ENCODE data around the gene TPSB2. TPM values are rescaled to one million over a fixed set of nuclear protein-coding genes. Genes with fewer than 3 reads are reported as not detected.

Gene TPSB2
- total RNA-seq, 1 donor from 2014 or later: 168 TPM

GRCh38 chr16:1225051-1225451 is 4.9 kb downstream of the TPSB2 start, which contains the start of gene TPSG1:
TPSG1 (minus strand) TSS chr16:1225268; CDS start chr16:1225252, 16 bp downstream.
- no peaks in the 10 kb centered on the region for H3K36me3 ChIP-seq
- H3K4me3 ChIP-seq: no peak within 1 kb of the TSS
- no peak for ATAC-seq
- no peaks in the 10 kb centered on the region for H3K27me3 ChIP-seq (ENCODE audit: low read depth)
- no peak within 1 kb of the TSS for H3K27ac ChIP-seq
- H3K9me3 ChIP-seq: no peaks in the 10 kb centered on the region
- DNase-seq: no peak
- no peak for TF ChIP-seq CTCF (IDR thresholded peaks at IDR 0.05)
- no peaks in the 10 kb centered on the region for H3K4me1 ChIP-seq
- intact Hi-C loops (cut with DNase I): no loop called here

GRCh38 chr16:1224558-1224957 is 5.4 kb downstream of the TPSB2 start:
- no peaks in the 10 kb centered on the region for H3K9me3 ChIP-seq
- no peaks in the 10 kb centered on the region for H3K4me1 ChIP-seq
- intact Hi-C loops (cut with DNase I): no loop called here
- TF ChIP-seq CTCF (IDR thresholded peaks at IDR 0.05): no peak
- H3K4me3 ChIP-seq: no peak overlapping the region
- H3K36me3 ChIP-seq: no peaks in the 10 kb centered on the region
- DNase-seq: no peak
- no peak overlapping the region for H3K27ac ChIP-seq
- no peak for ATAC-seq
- no peaks in the 10 kb centered on the region for H3K27me3 ChIP-seq (ENCODE audit: low read depth)

- Histone ChIP-seq H3K36me3 (no peaks in the 10 kb centered on the region), H3K9me3 (no peaks in the 10 kb centered on the region), H3K4me3 (no peak overlapping the region), H3K4me1 (no peaks in the 10 kb centered on the region), H3K27me3 (ENCODE audit: low read depth) (no peaks in the 10 kb centered on the region), H3K27ac (no peak overlapping the region)
- intact Hi-C loops (cut with DNase I): no loop called here
- DNase-seq: no peak
- ATAC-seq: no peak
- TF ChIP-seq CTCF (IDR thresholded peaks at IDR 0.05): no peak
Observed at GRCh38 chr16:1223355-1224214, 6.4 kb downstream of the TPSB2 start.

GRCh38 chr16:1222553-1223354 is 7.2 kb downstream of the TPSB2 start:
- Histone ChIP-seq H3K9me3 (no peaks in the 10 kb centered on the region), H3K36me3 (no peaks in the 10 kb centered on the region), H3K27me3 (ENCODE audit: low read depth) (no peaks in the 10 kb centered on the region), H3K27ac (no peak overlapping the region), H3K4me1 (no peaks in the 10 kb centered on the region), H3K4me3 (no peak overlapping the region)
- intact Hi-C loops (cut with DNase I): no loop called here
- no peak for TF ChIP-seq CTCF (IDR thresholded peaks at IDR 0.05)
- DNase-seq: no peak
- no peak for ATAC-seq

GRCh38 chr16:1221628-1222552 is 8.1 kb downstream of the TPSB2 start:
- no peak for TF ChIP-seq CTCF (IDR thresholded peaks at IDR 0.05)
- Histone ChIP-seq H3K27ac (no peak overlapping the region), H3K9me3 (no peaks in the 10 kb centered on the region), H3K4me1 (no peaks in the 10 kb centered on the region), H3K4me3 (no peak overlapping the region), H3K36me3 (no peaks in the 10 kb centered on the region), H3K27me3 (ENCODE audit: low read depth) (no peaks in the 10 kb centered on the region)
- no peak for DNase-seq
- ATAC-seq: no peak
- intact Hi-C loops (cut with DNase I): no loop called here

Measured in lower lobe of right lung (tissue), 2 donors.